Measurements from ENCODE around the gene GJA4.

GRCh38 chr1:34753163-34753562 is 39.6 kb upstream of the GJA4 start:
- TF ChIP-seq CTCF (conservative IDR thresholded peaks at IDR 0.05) (no peak), EZH2 (IDR thresholded peaks at IDR 0.05; ENCODE audit: low read depth) (no peak)
